OCI-LY7 (cell line): Measurements from ENCODE around the gene FAH. TPM values are rescaled to one million over a fixed set of nuclear protein-coding genes. Genes with fewer than 3 reads are reported as not detected.

ENCODE experiments used
- BruUV-seq: library from RNA; stranded (reverse); fragments of 400-500 nt; replicated peaks from 2 replicates; lab custom pipeline; 2021; lab: Mats Ljungman, UMichigan
- CTCF ChIA-PET: fragments of 300-600 bp; sonication (Branson Sonifier 250); formaldehyde crosslinking; loops from one replicate; lab custom pipeline; 2022; ENCODE audit warnings: antibody characterized with exemption; ENCODE audit not compliant: unreplicated experiment; lab: Charles Lee
- POLR2A ChIA-PET: fragments of 300-600 bp; sonication (Branson Sonifier 250); formaldehyde crosslinking; loops from one replicate; lab custom pipeline; 2022; ENCODE audit warnings: antibody characterized with exemption; lab: Charles Lee
- DNase-seq: peaks from one replicate; pipeline ENCODE4 v3.0.0-alpha.2; 2015; ENCODE audit warnings: low spot score
- H2AFZ ChIP-seq: fragments of 200-600 bp; sonication (generic), shearing (Covaris generic); 2 replicates; pipeline ENCODE4 v1.6.1; 2014; ENCODE audit warnings: mild to moderate bottlenecking, antibody characterized with exemption, low read length, moderate library complexity
- H3K27ac ChIP-seq: fragments of 200-600 bp; sonication (generic); 2 replicates; pipeline ENCODE4 v1.5.1; 2014; ENCODE audit warnings: mixed run types, low read depth, mild to moderate bottlenecking, moderate library complexity, low read length, inconsistent platforms; ENCODE audit not compliant: poor library complexity, severe bottlenecking
- H3K36me3 ChIP-seq: fragments of 200-600 bp; sonication (generic); 2 replicates; pipeline ENCODE4 v1.6.1; 2014; ENCODE audit warnings: mild to moderate bottlenecking, antibody characterized with exemption, low read length, moderate library complexity, mixed read lengths; ENCODE audit not compliant: insufficient read depth
- H3K4me1 ChIP-seq: fragments of 200-600 bp; sonication (generic); 2 replicates; pipeline ENCODE4 v1.5.1; 2014; ENCODE audit warnings: mild to moderate bottlenecking, low read length; ENCODE audit not compliant: insufficient read depth, poor library complexity, severe bottlenecking
- H3K4me2 ChIP-seq: fragments of 200-600 bp; sonication (generic); 2 replicates; pipeline ENCODE4 v1.6.1; 2014; ENCODE audit warnings: mild to moderate bottlenecking, low read length
- H3K4me3 ChIP-seq: fragments of 200-600 bp; sonication (generic); 2 replicates; pipeline ENCODE4 v1.5.1; 2014; ENCODE audit warnings: mild to moderate bottlenecking, low read depth, low read length; ENCODE audit not compliant: poor library complexity, severe bottlenecking
- H3K79me2 ChIP-seq: fragments of 200-600 bp; sonication (generic); 2 replicates; pipeline ENCODE4 v1.6.1; 2016; ENCODE audit warnings: low read depth, mild to moderate bottlenecking, low read length, moderate library complexity, mixed read lengths; ENCODE audit not compliant: insufficient read depth
- H3K9me2 ChIP-seq: fragments of 200-600 bp; sonication (generic); 2 replicates; pipeline ENCODE4 v1.6.1; 2016; ENCODE audit warnings: mild to moderate bottlenecking, low read length, mixed read lengths; ENCODE audit not compliant: insufficient read depth
- H3K9me3 ChIP-seq: fragments of 200-600 bp; sonication (generic); 2 replicates; pipeline ENCODE4 v1.6.1; 2014; ENCODE audit warnings: mild to moderate bottlenecking, mixed run types, low read length, mixed read lengths
- H4K20me1 ChIP-seq: fragments of 200-600 bp; sonication (generic); 2 replicates; pipeline ENCODE4 v1.6.1; 2014; ENCODE audit warnings: mild to moderate bottlenecking, antibody characterized with exemption, low read length, moderate library complexity, mixed read lengths; ENCODE audit not compliant: insufficient read depth
- CTCF ChIP-seq: fragments of 200-600 bp; sonication (generic); conservative IDR thresholded peaks from 2 replicates; pipeline ENCODE4 v1.5.1; 2014; ENCODE audit warnings: mild to moderate bottlenecking, antibody characterized with exemption, low read length, moderate library complexity, mixed read lengths
- EZH2phosphoT487 ChIP-seq: fragments of 200-600 bp; sonication (generic); IDR thresholded peaks from 2 replicates; pipeline ENCODE4 v1.6.1; 2018; ENCODE audit warnings: low read depth, borderline replicate concordance, mild to moderate bottlenecking, mixed run types, antibody characterized with exemption, low read length, moderate library complexity, mixed read lengths
- intact Hi-C: fragments of 100-400 bp; cut with micrococcal nuclease; formaldehyde crosslinking; loops from one replicate; pipeline ENCODE4 v1.10.0; 2022; ENCODE audit not compliant: unreplicated experiment
- total RNA-seq, 2 experiments: library from RNA; depleted of rRNA in 1 of 2; stranded (reverse); fragments of >200 nt in 1 of 2; shearing (Covaris generic) in 1 of 2; gene quantifications; 2 replicates each; pipeline ENCODE4 v1.2.3, GENCODE V29; 2014 to 2022

Gene FAH
- total RNA-seq, 2 experiments from 2014 or later = 9.4 to 18.4 TPM

GRCh38 chr15:80142646-80143045, 10.2 kb upstream of the FAH start:
- intact Hi-C loops = no loop called here
- no peak for DNase-seq
- Histone ChIP-seq H3K4me2 (no peak overlapping the region), H3K36me3 (peaks cover 5% of the 10 kb centered on the region; the same call in 1 of the 2 replicates), H3K9me3 (no peaks in the 10 kb centered on the region), H3K27ac (no peak overlapping the region), H2AFZ (no peak overlapping the region), H3K4me3 (no peak overlapping the region), H3K4me1 (no peaks in the 10 kb centered on the region), H3K9me2 (no peaks in the 10 kb centered on the region), H3K79me2 (no peaks in the 10 kb centered on the region), H4K20me1 (no peaks in the 10 kb centered on the region)
- no peak for TF ChIP-seq CTCF
- CTCF ChIA-PET = no interaction called here
- BruUV-seq = no TSS peak
- POLR2A ChIA-PET = no interaction called here

DNA sequence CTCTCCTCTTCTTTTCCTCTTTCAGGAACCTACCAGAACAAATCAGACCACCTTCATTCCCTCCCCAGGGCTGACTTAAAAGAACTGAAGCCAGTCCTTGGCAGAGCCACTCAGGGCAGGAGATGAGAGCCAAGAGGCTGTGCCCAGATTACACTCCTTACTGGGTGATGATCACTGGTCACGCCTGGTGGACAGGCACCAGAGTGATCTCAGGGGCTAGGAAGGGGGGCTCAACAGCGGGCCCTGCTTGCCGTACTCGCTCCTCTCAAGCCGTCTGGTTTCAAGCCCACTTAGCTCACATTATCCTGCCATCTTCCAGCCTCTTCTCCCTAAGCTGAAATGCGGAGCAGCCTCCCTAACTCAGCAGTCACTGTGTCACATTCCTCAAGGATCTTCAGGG, 1.7 kb upstream of the FAH start:
- Histone ChIP-seq H3K79me2 (no peaks in the 10 kb centered on the region), H3K4me1 (peaks cover 14% of the 10 kb centered on the region), H3K4me3 (no peak overlapping the region), H3K9me2 (no peaks in the 10 kb centered on the region), H2AFZ (no peak overlapping the region), H3K4me2 (no peak overlapping the region), H3K36me3 (no peaks in the 10 kb centered on the region), H3K27ac (no peak overlapping the region), H3K9me3 (no peaks in the 10 kb centered on the region), H4K20me1 (no peaks in the 10 kb centered on the region)
- intact Hi-C loops = loop anchor here (5.0 to 10.0 kb wide), 2 partner anchors 229 to 256 kb away; partner anchors contain the start of gene MTHFS
- no peak for DNase-seq
- POLR2A ChIA-PET = interaction anchor here (1.2 to 1.8 kb wide), 2 partner anchors 17 to 28 kb away, joined by 3 to 4 read pairs; no protein-coding TSS in a partner anchor
- BruUV-seq = no TSS peak
- CTCF ChIA-PET = no interaction called here
- TF ChIP-seq CTCF = no peak
- no peak for TF ChIP-seq EZH2phosphoT487

- Histone ChIP-seq H3K4me1 (peaks cover 14% of the 10 kb centered on the region), H2AFZ (peak overlapping the region; percentile 99), H3K9me3 (no peaks in the 10 kb centered on the region), H3K9me2 (no peaks in the 10 kb centered on the region), H3K36me3 (no peaks in the 10 kb centered on the region), H3K79me2 (no peaks in the 10 kb centered on the region), H3K4me3 (peak overlapping the region; percentile 73), H3K4me2 (peak overlapping the region; percentile 99), H3K27ac (no peak overlapping the region), H4K20me1 (no peaks in the 10 kb centered on the region)
- no peak for TF ChIP-seq EZH2phosphoT487
- no peak for TF ChIP-seq CTCF
- ChIA-PET POLR2A (interaction anchor here (0.5 to 1.8 kb wide), 3 partner anchors 9 to 131 kb away, joined by 4 to 5 read pairs (median 4); no protein-coding TSS in a partner anchor), CTCF (interaction anchor here (0.6 kb wide), 1 partner anchor 174 kb away, joined by 5 read pairs; no protein-coding TSS in a partner anchor)
- no TSS peak for BruUV-seq
- DNase-seq = no peak
- intact Hi-C loops = loop anchor here (5.0 to 10.0 kb wide), 2 partner anchors 229 to 257 kb away; partner anchors contain the start of gene MTHFS
Observed at GRCh38 chr15:80151576-80151975, 1.2 kb upstream of the FAH start.
